LNCAP (cell line): ENCODE measurements around the gene QTRT2.

Experiments
- TF ChIP-seq, protein P1 (sequence below): fragments of 450-650 bp; IDR thresholded peaks from 2 replicates; pipeline ENCODE4 v1.5.1; 2017; ENCODE audit warnings: mild to moderate bottlenecking

The QTRT2 gene

GRCh38 chr3:114093596-114093995, 37.1 kb downstream of the QTRT2 start:
- TF ChIP-seq, protein P1, sequence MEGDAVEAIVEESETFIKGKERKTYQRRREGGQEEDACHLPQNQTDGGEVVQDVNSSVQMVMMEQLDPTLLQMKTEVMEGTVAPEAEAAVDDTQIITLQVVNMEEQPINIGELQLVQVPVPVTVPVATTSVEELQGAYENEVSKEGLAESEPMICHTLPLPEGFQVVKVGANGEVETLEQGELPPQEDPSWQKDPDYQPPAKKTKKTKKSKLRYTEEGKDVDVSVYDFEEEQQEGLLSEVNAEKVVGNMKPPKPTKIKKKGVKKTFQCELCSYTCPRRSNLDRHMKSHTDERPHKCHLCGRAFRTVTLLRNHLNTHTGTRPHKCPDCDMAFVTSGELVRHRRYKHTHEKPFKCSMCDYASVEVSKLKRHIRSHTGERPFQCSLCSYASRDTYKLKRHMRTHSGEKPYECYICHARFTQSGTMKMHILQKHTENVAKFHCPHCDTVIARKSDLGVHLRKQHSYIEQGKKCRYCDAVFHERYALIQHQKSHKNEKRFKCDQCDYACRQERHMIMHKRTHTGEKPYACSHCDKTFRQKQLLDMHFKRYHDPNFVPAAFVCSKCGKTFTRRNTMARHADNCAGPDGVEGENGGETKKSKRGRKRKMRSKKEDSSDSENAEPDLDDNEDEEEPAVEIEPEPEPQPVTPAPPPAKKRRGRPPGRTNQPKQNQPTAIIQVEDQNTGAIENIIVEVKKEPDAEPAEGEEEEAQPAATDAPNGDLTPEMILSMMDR: no peak

DNA sequence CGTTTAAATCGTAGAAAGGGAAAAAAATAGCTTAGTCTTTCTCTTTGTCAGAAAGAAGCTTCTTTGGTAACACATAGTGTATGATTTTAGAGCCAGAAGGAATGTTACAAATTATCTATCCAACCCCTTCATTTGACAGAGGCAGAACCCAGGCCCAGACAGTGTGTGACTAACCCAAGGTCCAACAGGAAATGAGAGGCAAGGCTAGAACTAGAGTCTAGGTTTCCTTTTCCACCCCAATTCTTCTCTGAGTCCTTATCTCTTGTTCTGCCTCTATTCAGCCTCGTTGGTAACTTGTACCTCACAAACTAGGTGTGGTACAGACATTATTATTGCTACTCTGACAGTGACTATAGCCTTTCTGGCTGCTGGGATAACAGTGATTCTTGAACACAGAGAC, 39.3 kb downstream of the QTRT2 start:
- TF ChIP-seq, protein P1: no peak

GRCh38 chr3:114101101-114101500, 44.6 kb downstream of the QTRT2 start:
- TF ChIP-seq, protein P1: no peak

GRCh38 chr3:114103181-114103580, 46.6 kb downstream of the QTRT2 start:
- TF ChIP-seq, protein P1: no peak

DNA sequence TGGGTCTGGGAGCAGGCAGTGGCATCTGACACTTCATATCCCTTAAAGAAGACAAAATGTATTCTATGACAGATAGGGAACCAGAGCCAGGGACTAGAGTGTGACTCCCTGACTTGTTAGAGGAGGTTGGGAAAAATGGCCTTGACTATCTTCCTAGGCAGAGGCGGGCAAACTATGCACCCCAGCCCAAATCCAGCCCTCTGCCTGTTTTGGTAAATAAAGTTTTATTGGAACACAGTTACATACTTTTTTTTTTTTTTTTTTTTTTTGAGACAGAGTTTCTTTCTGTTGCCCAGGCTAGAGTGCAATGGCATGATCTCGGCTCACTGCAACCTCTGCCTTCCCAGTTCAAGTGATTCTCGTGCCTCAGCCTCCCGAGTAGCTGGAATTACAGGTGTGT, 47.3 kb downstream of the QTRT2 start:
- TF ChIP-seq, protein P1: no peak

DNA sequence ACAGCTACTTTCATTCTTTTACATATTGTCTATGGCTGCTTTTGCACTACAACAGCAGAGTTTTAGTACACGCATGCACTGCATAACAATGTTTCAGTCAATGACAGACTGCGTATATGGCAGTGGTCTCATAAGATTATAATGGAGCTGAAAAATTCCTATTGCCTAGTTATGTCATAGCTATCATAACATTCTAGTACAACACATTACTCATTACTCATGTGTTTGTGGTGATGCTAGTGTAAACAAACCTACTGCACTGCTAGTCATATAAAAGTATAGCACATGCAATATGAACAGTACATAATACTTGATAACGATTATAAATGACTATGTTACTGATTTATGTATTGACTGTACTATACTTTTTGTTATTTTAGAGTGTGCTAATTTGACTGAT, 47.9 kb downstream of the QTRT2 start:
- TF ChIP-seq, protein P1: no peak

GRCh38 chr3:114108137-114108536, 51.6 kb downstream of the QTRT2 start:
- TF ChIP-seq, protein P1: no peak

DNA sequence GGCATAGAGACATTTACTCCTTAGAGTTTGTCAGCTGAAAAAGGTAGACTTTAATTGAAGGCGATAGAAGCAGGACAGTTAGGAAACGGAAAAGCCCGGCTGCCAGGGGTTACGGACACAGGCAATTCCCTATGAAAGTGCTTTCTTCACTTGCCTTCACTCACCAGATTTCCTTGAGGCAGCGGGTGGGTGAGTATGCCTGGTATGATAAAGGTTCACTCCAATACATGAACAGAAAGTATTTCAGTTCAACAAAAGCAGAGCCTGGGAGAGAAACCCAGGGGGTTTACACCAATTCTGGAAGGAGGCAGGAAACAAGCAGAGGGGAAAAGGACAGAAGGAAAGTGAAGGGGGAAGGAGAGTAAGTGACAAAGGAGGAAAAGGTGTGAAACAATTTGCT, 53.9 kb downstream of the QTRT2 start:
- TF ChIP-seq, protein P1: no peak
